NCI-H2029 (cell line): ENCODE measurements around the gene SOX13.

Source experiments
- DNase-seq: peaks from one replicate; lab custom pipeline; 2025; lab: John Stamatoyannopoulos, UW

Gene SOX13

DNA sequence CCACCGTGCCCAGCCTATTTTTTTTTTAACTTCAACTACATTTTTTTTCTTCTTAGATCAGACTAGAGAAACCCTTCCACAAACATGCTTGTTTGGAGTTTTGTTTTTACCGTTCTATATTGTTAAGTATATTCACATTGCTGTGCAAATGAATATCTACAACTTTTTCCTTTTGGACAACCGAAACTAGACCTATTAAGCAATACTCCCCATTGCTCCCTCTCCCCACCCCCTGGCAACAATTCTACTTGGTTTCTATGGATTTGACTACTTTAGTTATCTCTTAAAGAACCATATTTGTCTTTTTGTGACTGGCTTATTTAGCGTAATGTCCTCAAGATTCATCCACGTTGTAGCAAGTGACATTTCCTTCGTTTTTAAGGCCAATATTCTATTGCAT is 59.8 kb downstream of the SOX13 start:
- DNase-seq, result no peak

DNA sequence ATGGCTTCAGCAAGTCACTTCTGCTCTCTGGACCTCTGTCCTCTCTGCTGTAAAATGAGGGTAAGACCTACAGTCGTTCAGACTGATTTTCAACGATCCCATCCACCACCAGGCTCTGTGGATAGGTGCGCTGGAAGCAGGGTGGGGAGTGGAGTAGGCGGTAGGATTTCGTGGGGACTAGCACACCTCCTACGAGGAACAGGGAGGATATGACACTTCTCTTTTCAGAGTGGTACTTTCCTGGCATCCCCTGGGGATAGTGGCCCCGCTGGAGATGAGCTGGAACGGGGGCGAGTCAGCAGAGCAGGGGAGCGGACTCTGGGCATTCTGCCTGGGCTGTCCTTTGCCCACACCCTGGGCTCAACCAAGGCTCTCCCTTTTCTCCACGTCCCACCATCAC is 61.2 kb downstream of the SOX13 start:
- DNase-seq, result no peak

DNA sequence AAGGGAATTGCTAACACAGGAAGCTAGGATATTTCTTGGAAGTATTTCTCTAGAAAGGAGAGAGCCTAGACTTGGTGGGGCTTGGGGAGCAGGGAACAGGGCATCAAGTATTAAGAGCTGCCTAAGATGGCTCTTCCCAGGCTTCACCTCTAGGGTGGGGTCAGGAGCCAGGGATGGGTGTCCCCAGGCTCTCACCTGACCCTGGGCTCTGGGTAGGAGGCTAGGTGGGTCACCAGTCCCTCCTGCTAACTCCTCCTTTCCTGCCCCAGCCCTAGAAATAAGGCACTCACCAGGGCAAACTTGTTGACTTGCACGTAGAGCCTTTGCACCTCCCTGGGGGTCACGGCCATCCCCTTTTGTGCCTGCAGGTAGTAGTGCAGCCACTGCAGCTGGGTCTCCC is 63.9 kb downstream of the SOX13 start:
- no peak for DNase-seq

DNA sequence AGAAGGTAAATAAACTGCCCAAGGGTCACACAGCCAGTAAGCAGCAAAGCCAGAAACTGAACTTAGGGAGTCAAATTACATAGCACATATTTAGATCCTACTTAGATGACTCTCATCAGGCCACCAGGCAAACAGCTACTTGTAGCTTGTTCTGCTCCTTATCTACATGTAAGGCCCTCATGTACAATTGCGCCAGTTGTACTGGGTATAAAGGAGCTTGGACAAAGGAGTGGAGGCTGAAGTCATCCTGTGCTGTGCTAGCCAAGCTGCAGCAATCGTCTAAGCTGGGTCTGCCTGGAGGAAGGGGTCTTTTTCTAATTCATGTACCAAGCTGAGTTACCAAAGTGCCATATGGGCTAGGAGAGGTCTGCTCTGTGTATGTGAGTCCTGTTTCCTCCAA is 66.2 kb downstream of the SOX13 start:
- DNase-seq, result peak; percentile 4

DNA sequence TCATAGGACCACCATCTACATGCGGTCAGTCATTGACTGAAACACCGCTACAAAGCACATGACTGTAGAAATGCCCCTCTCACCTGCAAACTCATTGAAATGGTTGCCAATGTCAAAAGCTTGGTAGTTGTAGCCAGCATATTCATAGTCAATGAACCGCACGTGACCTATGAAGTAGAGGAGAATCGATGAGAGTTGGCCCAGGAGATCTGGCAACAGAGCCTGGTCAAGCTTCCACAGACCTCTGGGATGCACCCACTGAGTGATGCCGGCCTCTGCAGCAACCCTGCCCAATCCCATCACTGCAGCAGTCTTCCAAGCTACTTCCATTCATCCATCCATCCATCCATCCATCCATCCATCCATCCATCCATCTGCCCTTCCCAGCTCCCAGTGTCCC is 67.0 kb downstream of the SOX13 start:
- no peak for DNase-seq

DNA sequence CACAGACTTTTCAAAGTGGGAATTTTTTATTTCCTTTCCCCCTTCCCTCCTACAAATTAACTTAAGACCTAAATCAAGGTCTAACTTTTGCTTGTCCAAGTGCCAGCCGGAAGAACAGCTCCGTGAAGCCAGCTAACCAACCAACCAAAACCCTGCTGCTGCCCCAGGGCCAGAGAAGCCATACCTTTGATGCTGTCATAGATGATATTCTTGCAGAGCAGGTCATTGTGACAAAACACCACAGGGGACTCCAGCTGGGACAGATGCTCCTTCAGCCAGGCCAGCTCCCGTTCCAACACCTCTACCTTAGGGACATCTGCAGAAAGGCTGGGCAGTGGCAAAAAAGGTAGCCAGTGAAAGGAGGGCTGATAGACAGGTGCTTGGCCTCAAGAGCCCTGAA is 68.2 kb downstream of the SOX13 start:
- no peak for DNase-seq

DNA sequence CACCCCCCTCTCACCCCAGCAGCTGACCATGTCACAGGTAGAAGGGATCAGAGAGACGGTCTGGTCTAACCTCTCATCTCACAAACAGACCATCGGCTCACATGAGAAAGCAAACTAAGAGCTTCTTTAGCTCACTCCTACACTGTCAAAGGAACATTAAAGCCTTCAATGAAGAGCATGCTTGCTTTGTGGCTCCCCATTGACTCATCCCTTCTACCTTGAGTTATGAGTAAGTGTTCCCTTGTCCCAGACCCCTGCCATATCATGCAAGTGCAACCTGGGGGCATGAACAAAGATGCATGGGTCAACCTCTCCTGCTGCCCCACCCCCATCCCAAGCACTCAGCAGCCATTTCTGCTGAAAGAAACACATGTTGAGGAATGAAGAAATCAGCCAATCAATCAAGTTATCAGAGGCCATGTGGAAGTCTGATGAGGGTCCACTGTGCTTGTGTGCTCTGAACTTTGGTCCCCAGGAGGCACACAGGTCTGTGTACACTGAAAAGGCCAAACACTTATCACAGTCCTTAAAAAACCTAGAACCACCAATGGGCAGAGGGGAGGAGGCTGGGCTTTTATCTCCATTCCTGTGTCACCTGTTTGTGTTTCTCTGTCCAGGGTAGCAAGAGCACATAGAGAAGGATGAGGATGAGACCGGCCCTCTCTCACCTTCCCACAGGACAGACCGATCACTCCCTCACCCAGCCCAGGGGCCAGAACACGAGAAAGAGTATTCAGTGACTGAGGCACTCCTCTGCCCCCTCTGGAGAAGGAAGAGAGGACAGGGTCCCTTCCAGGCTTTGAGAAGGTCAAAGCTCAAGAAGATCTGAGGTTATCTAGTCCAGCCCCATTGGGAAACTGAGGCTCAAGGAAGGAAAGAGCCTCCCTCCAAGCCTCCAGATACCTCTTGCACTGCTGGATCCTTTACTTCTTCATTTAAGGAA is 69.4 kb downstream of the SOX13 start:
- DNase-seq, result no peak

DNA sequence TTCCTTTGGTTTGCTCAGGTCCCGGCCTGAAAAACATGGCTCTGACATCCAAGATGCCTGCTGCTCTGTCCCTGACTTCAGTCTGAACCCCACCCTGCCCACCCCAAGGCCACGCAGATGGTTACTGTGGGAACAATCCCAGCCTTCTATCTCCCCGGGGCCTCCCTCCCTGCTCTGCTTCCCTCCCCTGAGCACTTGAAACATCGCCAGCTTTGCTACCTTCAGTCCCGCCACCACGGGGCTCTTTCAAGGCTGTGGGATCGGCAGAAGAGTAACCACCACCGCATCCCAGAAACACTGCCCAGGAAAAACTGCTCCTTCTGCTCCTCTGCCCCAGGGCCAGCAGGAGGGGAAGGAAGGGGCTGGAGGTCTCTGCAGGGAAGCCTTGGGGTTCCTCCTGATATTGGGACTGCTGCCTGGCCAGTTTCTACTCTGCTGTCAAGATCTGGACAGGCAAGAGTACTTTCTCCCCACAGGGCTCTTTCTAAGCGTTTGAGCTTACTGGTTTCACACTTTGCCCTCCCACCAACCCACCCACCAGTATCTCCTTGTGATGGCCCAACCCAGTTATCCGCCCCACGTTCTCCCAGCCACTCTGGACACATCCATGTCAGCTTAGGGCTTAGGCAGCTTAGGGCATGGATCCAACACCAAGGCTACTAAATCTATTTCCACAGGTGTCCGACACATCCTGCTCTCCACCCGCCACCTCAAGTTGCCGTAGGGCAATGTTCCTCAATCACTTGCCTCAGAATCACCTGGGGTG is 70.5 kb downstream of the SOX13 start:
- DNase-seq, result no peak

DNA sequence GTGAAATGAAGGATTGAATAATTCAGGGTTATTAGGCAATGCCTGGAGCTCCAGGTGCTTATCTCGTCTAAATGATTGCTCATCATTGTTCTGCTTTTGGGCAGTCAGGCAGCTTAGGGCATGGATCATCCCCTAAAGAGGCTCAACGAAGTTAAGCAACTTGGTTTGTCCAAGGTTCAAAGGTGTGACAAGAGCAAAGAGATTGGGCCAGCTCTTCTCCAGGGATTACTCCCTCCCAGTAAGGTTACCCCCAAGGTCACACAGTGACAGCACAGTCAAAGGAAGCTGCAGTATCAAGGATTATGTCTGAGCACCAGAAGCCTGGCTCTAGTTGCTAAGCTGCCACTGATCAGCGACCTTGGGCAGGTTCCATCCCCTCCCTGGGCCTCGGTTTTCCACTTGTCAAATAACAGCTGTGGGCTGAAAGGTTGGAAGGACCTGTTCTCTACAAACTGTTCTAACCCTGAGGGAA is 72.2 kb downstream of the SOX13 start:
- no peak for DNase-seq

DNA sequence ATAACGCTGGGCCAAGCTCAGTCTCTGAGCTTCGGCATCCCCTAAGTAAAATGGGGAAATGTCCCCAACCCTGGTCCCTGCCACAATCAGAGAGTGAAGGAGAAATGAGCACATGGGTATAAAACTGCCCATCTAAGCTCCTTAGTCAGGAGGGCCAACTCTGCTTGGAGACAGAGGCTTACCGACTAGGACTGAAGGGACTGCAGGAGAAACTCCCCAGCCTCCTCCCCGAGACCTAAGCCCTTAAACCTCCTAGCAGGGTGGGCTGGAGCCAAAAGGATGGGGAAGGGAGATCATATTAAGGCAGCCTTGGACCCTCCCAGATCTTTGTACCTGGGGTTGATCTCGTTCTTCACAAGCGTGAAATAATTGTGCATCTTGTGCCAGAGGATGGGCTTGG is 73.4 kb downstream of the SOX13 start:
- no peak for DNase-seq

DNA sequence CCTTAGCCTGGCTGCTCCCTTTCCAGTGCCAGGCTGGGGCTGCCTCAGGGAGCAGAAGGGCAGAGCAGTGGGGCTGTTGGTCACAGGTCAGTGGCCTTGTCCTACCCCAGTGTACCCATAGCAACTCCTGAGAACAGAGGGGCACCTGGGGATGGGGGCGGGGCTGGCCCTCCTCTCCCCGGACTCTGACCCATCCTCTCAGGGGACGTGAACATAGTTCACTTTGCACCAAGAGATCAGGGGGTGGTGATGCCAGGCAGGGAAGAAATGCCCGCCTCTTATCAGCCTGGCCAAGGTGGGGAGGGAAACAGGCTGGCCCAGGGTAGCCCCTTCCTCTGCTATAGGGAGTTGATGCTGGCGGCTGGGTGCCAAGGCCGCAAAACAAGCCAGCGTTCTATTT is 74.0 kb downstream of the SOX13 start:
- DNase-seq, result no peak

DNA sequence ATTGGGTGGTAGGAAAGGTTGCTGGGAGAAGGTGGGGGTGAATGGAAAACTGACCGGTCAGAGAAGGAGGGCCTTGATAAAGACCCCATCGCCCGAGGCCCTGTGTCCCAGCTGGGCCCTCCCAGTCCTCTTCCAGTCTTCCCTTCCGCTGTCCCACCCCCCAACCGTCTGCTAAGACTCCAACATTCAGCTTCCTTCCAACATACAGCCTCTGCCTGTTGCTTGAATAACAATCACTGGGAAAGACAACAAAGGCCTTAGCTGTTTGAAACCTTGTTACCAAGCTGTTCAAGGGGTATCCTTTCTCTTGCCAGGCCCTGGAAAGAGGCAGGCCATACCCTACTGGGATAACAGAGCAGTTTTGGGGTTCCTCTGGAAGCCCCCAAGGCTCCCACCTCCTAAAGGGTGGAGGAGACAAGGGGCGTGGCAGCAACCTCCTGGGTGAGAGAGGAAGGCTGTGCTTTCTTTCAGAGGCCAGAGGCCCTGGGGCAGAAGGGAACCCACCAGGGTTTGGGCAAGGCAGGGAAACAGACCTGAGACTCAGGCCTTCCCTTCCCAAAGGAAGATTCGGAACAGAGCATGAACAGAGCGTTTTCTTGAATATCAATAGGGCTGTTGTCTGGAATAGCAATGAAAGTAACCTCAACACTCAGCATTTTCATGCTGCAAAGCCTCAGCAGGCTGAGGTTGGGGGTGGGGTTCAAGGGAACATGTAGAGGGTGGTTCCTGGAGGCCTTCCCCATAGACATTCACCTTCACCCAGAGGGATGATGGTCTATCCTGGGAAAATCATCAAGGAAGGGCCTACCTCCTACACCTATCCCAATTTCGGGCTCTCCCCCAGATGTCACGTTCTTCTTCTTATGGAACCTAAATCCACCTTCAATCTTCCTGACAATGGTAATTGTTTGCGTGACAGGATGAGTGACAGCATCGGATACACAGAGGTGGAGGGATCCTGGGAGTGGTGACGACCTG is 74.8 kb downstream of the SOX13 start:
- no peak for DNase-seq

DNA sequence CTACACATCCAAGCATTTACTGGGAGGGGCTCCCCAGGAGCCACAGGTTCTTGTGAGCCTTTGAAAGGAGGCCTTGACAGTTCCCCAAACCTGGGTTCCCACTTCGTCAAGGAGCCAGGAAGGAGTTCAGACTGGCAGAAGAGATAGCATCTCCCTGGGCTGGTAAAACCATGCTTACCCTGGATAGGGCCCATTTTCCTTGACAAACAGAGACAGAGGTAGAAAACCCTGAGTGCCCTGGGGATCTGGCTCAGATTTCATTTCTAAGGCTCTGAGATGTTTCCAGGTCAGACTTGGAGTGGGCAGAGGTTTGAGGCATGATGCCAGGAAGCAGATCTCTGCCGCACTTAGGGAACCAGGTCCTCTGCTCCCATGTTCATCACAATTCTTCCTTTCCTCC is 76.2 kb downstream of the SOX13 start:
- DNase-seq, result peak; percentile 8

DNA sequence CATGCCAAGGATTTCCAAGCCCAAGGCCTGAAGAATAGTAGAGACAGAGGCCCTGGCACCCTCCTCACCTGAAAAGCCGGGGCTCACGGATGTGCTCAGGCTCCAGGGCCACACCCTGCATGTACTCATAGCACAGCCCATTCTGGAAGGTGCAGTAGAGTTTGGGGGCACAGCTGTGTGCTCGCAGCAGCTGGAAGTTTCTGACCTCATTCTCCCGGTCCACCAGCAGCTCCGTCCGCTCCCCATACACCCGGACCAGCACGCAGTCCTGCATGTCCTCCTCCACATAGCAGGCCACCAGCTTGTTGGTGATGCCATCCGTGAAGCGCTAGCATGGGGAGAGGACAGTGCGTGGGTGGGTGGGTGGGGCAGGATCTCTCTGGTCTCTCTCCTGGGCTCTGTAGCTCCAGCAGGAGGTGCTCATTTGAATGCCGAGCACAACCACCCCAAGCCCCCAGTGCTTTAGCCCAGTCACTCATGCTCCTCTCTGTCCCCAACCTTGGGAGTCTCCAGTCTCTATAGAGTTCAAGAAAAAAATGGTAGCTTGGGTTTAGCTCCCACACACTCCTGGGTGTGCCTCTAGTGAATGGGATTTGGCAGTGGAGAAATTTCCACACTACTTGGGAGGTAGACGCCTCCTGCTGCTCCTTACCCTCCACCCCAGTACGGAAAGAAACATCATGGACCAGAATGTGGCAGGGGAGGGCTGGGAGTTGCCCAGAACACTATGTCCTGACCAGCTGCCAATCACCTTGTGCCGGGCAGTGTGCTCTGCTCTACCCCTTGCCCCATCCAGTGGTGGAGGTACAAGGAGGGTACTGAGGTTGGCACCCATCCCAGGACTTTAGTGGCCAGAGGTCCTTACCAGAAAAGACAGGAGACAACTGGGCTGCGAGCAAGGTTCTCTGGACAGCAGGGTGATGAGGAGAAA is 77.0 kb downstream of the SOX13 start:
- no peak for DNase-seq

DNA sequence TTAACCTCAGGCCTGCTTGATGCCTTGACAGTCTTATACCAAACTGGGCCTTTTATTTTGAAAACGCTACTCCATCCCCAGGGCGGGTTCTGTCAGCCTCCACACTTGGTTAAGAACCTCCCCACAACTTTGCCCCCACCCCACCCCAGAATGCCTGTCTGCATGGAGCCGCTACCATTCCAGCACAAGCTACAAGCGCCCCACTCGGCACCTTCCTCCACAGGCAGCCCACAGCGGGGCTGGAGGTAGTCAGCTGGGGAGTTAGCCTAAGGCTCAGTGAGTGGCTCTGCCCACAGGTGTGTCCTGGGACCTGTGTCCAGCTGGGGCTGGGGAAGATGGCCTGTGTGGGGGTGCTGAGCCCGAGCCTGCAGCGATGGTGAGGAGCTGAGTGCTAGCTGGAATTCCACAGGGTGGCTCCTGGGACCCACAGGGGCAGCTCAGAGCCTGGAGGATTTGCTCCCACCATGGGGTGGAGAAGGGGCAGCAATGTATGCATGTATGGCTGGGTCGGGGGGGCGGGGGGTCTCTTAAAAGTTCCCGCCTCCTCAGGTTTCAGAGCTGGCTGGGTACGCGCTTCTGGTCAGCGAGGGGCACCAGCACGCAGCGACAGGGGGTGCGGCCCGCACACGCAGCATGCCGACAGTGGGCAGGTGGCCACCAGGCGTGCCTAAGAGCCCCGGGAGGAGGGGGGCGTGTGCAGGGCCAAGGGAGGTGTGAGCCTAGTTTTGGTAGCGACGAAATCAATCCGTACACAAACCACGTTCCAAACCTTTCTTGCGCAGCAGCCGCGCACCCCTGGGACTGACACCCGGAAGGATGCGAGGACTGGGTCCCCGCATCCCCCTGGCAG is 78.0 kb downstream of the SOX13 start:
- DNase-seq, result no peak

DNA sequence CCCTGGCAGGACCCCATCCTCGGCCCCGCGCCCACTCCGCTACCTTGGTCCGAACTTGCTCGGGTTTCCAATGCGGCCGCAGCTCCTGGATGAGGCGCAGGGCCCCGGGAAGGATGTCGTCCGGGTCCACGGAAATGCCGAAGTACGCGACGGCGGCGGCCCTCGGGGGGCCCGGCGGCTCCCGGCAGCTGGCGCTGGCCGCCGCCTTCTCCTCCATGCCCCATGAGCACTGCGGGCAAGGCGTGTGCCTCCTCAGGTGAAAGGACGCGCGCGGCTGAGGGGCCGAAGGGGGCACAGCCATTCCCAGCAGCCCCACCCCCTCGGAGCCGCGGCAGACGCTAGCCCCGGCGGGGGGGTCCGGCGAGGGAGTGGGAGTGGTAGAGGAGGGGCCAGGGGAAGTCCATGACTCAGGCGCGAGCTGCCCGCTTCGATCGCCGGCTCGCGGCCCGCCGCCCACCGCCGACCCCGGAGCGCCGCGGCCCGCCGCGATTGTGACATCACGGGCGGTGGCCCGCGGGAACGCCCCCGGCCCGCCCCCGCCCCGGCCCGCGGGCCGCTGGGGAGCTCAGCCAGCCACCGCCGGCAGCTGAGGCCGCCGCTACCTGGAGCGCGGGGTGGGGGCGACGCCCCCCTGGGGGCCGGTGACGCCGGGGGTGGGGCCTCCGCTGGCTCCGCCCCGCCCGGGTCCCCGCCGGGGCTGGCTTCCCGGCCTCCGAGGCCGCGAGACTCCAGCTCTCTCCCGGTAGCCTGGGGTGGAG is 78.8 kb downstream of the SOX13 start, which contains the start of gene ETNK2:
TSS of gene ETNK2 (minus strand) at position 493 of the 758 bp plus-strand sequence. CDS start at position 301, 192 bp downstream.
- DNase-seq, result peak; percentile 21

DNA sequence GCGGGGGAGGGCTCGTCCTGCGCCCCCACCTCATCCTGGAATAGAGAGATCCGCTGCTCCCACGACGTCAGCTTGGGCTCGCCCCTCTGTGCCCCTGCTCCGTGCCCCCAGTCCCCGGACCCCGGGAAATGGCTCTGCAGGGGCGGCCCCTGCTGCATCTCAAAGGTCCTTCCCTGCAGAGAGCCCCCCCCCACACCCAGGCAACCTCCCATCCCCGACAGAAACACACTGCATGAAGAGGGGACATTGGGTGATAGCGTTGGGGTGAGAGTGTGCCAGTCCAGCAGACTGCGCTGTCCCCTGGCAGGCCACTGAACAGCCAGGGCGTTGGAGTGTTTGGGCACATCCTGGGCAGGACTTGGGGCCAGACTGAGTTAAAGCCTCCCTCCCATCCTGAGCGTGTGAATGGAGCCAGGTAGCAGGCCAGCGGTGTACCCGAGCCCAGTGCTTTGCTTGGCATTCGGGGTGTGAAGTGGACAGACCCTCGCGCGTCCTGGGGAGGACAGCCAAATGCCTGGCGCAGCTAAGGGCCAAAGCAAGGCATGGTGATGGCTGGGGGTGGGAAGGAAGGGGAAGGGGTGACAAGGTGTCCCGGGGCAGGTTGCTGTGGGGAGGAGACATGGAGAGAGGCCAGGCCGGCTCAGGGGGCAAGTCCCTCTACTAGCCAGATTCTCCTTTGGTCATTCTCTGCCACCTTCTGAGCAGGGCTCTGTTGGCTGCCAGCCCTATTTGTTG is 79.6 kb downstream of the SOX13 start:
- DNase-seq, result no peak

DNA sequence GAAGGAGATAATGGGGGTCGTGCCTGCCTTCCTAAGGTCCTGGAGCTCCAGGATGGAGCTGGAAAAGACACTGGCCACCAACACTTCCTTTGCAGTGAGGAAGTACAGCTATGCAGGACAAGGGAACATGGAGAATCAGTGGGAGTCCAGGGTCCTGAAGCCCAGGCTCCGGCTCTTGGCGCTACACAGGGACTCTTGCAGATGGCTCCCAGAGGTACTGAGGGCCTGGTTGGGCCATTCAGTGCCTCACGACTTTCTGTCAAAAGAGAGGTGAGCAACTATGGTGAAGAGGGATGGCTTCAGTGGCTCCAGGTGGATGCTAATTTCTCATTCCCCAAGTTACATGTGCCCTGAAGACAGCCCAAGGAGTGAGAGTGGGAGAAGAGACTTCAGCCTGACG is 80.8 kb downstream of the SOX13 start:
- no peak for DNase-seq
